ENCODE measurements around the gene PIP5K1B.

PIP5K1B gene

GRCh38 chr9:68720656-68721313 is 15.7 kb downstream of the PIP5K1B start:
- Histone ChIP-seq H3K4me1 (ENCODE audit: insufficient read depth, low read length, severe bottlenecking) (no peaks in the 10 kb centered on the region), H2AFZ (ENCODE audit: low read length) (no peak overlapping the region), H3F3A (ENCODE audit: insufficient read depth, low read length) (no peaks in the 10 kb centered on the region), H3K36me3 (ENCODE audit: insufficient read depth, low read length) (no peaks in the 10 kb centered on the region), H3K9ac (ENCODE audit: low read length) (no peak overlapping the region), H4K20me1 (ENCODE audit: insufficient read depth, low read length) (no peaks in the 10 kb centered on the region), H3K9me3 (ENCODE audit: low read length) (no peaks in the 10 kb centered on the region), H3K4me2 (ENCODE audit: low read length) (no peak overlapping the region), H3K27me3 (ENCODE audit: insufficient read depth, low read length) (no peaks in the 10 kb centered on the region), H3K79me2 (ENCODE audit: insufficient read depth, low read length) (no peaks in the 10 kb centered on the region), H3K4me3 (ENCODE audit: low read depth, low read length, poor library complexity, severe bottlenecking) (no peak overlapping the region), H3K9me2 (ENCODE audit: low read depth, low read length) (no peaks in the 10 kb centered on the region), H3K27ac (ENCODE audit: low read depth, low read length, poor library complexity, severe bottlenecking) (no peak overlapping the region)
- no peak for TF ChIP-seq EZH2 (IDR thresholded peaks at IDR 0.05; ENCODE audit: borderline replicate concordance, low read length)
- TF ChIP-seq CTCF (IDR thresholded peaks at IDR 0.05; ENCODE audit: low read length): no peak

- no peaks in the 10 kb centered on the region for H3K27me3 ChIP-seq (ENCODE audit: insufficient read depth, low read length)
- no peak overlapping the region for H3K9ac ChIP-seq (ENCODE audit: low read length)
- H3K9me3 ChIP-seq (ENCODE audit: low read length): no peaks in the 10 kb centered on the region
- H3K4me3 ChIP-seq (ENCODE audit: low read depth, low read length, poor library complexity, severe bottlenecking): no peak overlapping the region
- no peak overlapping the region for H3K4me2 ChIP-seq (ENCODE audit: low read length)
- TF ChIP-seq EZH2 (IDR thresholded peaks at IDR 0.05; ENCODE audit: borderline replicate concordance, low read length) (no peak), CTCF (IDR thresholded peaks at IDR 0.05; ENCODE audit: low read length) (no peak)
- H2AFZ ChIP-seq (ENCODE audit: low read length): no peak overlapping the region
- H3K4me1 ChIP-seq (ENCODE audit: insufficient read depth, low read length, severe bottlenecking): no peaks in the 10 kb centered on the region
- no peaks in the 10 kb centered on the region for H4K20me1 ChIP-seq (ENCODE audit: insufficient read depth, low read length)
- no peaks in the 10 kb centered on the region for H3K36me3 ChIP-seq (ENCODE audit: insufficient read depth, low read length)
- no peak overlapping the region for H3K27ac ChIP-seq (ENCODE audit: low read depth, low read length, poor library complexity, severe bottlenecking)
- H3K9me2 ChIP-seq (ENCODE audit: low read depth, low read length): no peaks in the 10 kb centered on the region
- no peaks in the 10 kb centered on the region for H3K79me2 ChIP-seq (ENCODE audit: insufficient read depth, low read length)
- H3F3A ChIP-seq (ENCODE audit: insufficient read depth, low read length): no peaks in the 10 kb centered on the region
Observed at GRCh38 chr9:68721666-68722330, 16.8 kb downstream of the PIP5K1B start.

GRCh38 chr9:68725070-68725469 is 20.0 kb downstream of the PIP5K1B start:
- H3F3A ChIP-seq (ENCODE audit: insufficient read depth, low read length): no peaks in the 10 kb centered on the region
- H3K79me2 ChIP-seq (ENCODE audit: insufficient read depth, low read length): no peaks in the 10 kb centered on the region
- no peak overlapping the region for H3K4me3 ChIP-seq (ENCODE audit: low read depth, low read length, poor library complexity, severe bottlenecking)
- no peaks in the 10 kb centered on the region for H3K9me3 ChIP-seq (ENCODE audit: low read length)
- no peak overlapping the region for H2AFZ ChIP-seq (ENCODE audit: low read length)
- H3K27ac ChIP-seq (ENCODE audit: low read depth, low read length, poor library complexity, severe bottlenecking): no peak overlapping the region
- no peaks in the 10 kb centered on the region for H3K27me3 ChIP-seq (ENCODE audit: insufficient read depth, low read length)
- no peaks in the 10 kb centered on the region for H3K36me3 ChIP-seq (ENCODE audit: insufficient read depth, low read length)
- H3K4me1 ChIP-seq (ENCODE audit: insufficient read depth, low read length, severe bottlenecking): no peaks in the 10 kb centered on the region
- H3K9me2 ChIP-seq (ENCODE audit: low read depth, low read length): no peaks in the 10 kb centered on the region
- TF ChIP-seq CTCF (IDR thresholded peaks at IDR 0.05; ENCODE audit: low read length) (no peak), EZH2 (IDR thresholded peaks at IDR 0.05; ENCODE audit: borderline replicate concordance, low read length) (no peak)
- no peaks in the 10 kb centered on the region for H4K20me1 ChIP-seq (ENCODE audit: insufficient read depth, low read length)
- H3K9ac ChIP-seq (ENCODE audit: low read length): no peak overlapping the region
- H3K4me2 ChIP-seq (ENCODE audit: low read length): no peak overlapping the region
